HepG2 (cell line): ENCODE data around the gene NCOA4. TPM values are rescaled to one million over a fixed set of nuclear protein-coding genes. Genes with fewer than 3 reads are reported as not detected.

Experiments
- DNMT1 ChIP-seq: sonication (generic); formaldehyde crosslinking; IDR thresholded peaks from 2 replicates; pipeline ENCODE4 v1.5.1; 2020; ENCODE audit warnings: mild to moderate bottlenecking, missing genetic modification reagents
- FOXP1 ChIP-seq, 2 experiments: fragments of 450-650 bp in 1 of 2; IDR thresholded peaks; 2 replicates each; pipeline ENCODE4 v1.6.1; 2017 to 2018; ENCODE audit warnings: antibody characterized with exemption in 1 of 2
- GTF3A ChIP-seq: sonication (generic); formaldehyde crosslinking; conservative IDR thresholded peaks from 2 replicates; pipeline ENCODE4 v1.4.0; 2020; ENCODE audit warnings: mild to moderate bottlenecking, missing genetic modification reagents
- JUND ChIP-seq: sonication (generic); formaldehyde crosslinking; IDR thresholded peaks from 2 replicates; pipeline ENCODE4 v1.8.0; 2022; ENCODE audit warnings: mild to moderate bottlenecking, missing genetic modification reagents
- PITX1 ChIP-seq: sonication (generic); formaldehyde crosslinking; IDR thresholded peaks from 2 replicates; pipeline ENCODE4 v1.5.1; 2020; ENCODE audit warnings: mild to moderate bottlenecking, missing genetic modification reagents
- RAD21 ChIP-seq: fragments of 450-650 bp; formaldehyde crosslinking; IDR thresholded peaks from 2 replicates; pipeline ENCODE4 v1.5.0; 2020; ENCODE audit warnings: mild to moderate bottlenecking
- SCMH1 ChIP-seq: sonication (generic); formaldehyde crosslinking; IDR thresholded peaks from 2 replicates; pipeline ENCODE4 v1.9.0; 2021; ENCODE audit warnings: missing genetic modification reagents, mild to moderate bottlenecking, borderline replicate concordance
- SIN3B ChIP-seq: fragments of 150-350 bp; IDR thresholded peaks from 2 replicates; pipeline ENCODE4 v1.6.1; 2014; ENCODE audit warnings: low read length
- TCF12 ChIP-seq, 2 experiments: fragments of 450-650 bp in 1 of 2; sonication (generic) in 1 of 2; formaldehyde crosslinking in 1 of 2; IDR thresholded peaks; 2 replicates each; pipeline versions ENCODE4 v1.6.1 to v1.8.0; 2017 to 2022; ENCODE audit warnings: antibody characterized with exemption in 1 of 2, mild to moderate bottlenecking in 1 of 2, missing genetic modification reagents in 1 of 2, moderate library complexity in 1 of 2
- TP53 ChIP-seq: sonication (generic); formaldehyde crosslinking; conservative IDR thresholded peaks from 2 replicates; pipeline ENCODE4 v1.4.0; 2020; ENCODE audit warnings: missing genetic modification reagents
- ZNF24 ChIP-seq: fragments of 450-650 bp; IDR thresholded peaks from 2 replicates; pipeline ENCODE4 v1.6.1; 2017; ENCODE audit warnings: antibody characterized with exemption, mild to moderate bottlenecking
- ZNF34 ChIP-seq: sonication (generic); formaldehyde crosslinking; IDR thresholded peaks from 2 replicates; pipeline ENCODE4 v1.4.0; 2020; ENCODE audit warnings: mild to moderate bottlenecking, missing genetic modification reagents, borderline replicate concordance
- ZNF350 ChIP-seq: sonication (generic); formaldehyde crosslinking; IDR thresholded peaks from 2 replicates; pipeline ENCODE4 v1.4.0; 2020; ENCODE audit warnings: mild to moderate bottlenecking, low read depth, missing genetic modification reagents, borderline replicate concordance
- ZNF510 ChIP-seq: sonication (generic); formaldehyde crosslinking; IDR thresholded peaks from 2 replicates; pipeline ENCODE4 v1.4.0; 2020; ENCODE audit warnings: low read depth, mild to moderate bottlenecking, missing genetic modification reagents
- ZNF724P ChIP-seq: sonication (generic); formaldehyde crosslinking; IDR thresholded peaks from 2 replicates; pipeline ENCODE4 v1.8.0; 2022; ENCODE audit warnings: missing genetic modification reagents, borderline replicate concordance
- ZNF772 ChIP-seq: sonication (generic); formaldehyde crosslinking; IDR thresholded peaks from 2 replicates; pipeline ENCODE4 v1.5.0; 2020; ENCODE audit warnings: mild to moderate bottlenecking, missing genetic modification reagents
- ZNF775 ChIP-seq: sonication (generic); formaldehyde crosslinking; IDR thresholded peaks from 2 replicates; pipeline ENCODE4 v1.4.0; 2020; ENCODE audit warnings: missing genetic modification reagents, mild to moderate bottlenecking, moderate library complexity, borderline replicate concordance
- polyA plus RNA-seq, 8 experiments: library from polyadenylated mRNA; depleted of rRNA in 3 of 8; stranded (reverse) in 7 of 8; unstranded in 1 of 8; fragments of >200 nt; fragmentation: Illumina TruSeq in 4 of 8; extraction: Trizol in 4 of 8; gene quantifications; 2 replicates each; pipeline versions ENCODE4 v1.2.1 to v1.2.3, GENCODE V29; 2011 to 2016; ENCODE audit warnings: low read depth in 4 of 8, missing spikeins in 1 of 8, mixed read lengths in 1 of 8; ENCODE audit not compliant: insufficient read depth in 1 of 8
- total RNA-seq, 5 experiments: library from RNA; depleted of rRNA; stranded (reverse); fragments of >200 nt; fragmentation: Illumina TruSeq; extraction: Trizol; gene quantifications; 2 replicates each; pipeline ENCODE4 v1.2.3, GENCODE V29; 2016; ENCODE audit warnings: low read depth in 1 of 5
- TF ChIP-seq, protein P1 (sequence below): sonication (generic); formaldehyde crosslinking; IDR thresholded peaks from 2 replicates; pipeline ENCODE4 v1.4.0; 2020; ENCODE audit warnings: missing genetic modification reagents
- TF ChIP-seq, protein P2 (sequence below): sonication (generic); formaldehyde crosslinking; IDR thresholded peaks from 2 replicates; pipeline ENCODE4 v1.4.0; 2020; ENCODE audit warnings: mild to moderate bottlenecking, missing genetic modification reagents, borderline replicate concordance

NCOA4 gene
- total and polyA plus RNA-seq, 2 of the 13 experiments (the other 11 are each of a cell fraction or from before 2014, with no cell fraction given) = 306 to 400 TPM

DNA sequence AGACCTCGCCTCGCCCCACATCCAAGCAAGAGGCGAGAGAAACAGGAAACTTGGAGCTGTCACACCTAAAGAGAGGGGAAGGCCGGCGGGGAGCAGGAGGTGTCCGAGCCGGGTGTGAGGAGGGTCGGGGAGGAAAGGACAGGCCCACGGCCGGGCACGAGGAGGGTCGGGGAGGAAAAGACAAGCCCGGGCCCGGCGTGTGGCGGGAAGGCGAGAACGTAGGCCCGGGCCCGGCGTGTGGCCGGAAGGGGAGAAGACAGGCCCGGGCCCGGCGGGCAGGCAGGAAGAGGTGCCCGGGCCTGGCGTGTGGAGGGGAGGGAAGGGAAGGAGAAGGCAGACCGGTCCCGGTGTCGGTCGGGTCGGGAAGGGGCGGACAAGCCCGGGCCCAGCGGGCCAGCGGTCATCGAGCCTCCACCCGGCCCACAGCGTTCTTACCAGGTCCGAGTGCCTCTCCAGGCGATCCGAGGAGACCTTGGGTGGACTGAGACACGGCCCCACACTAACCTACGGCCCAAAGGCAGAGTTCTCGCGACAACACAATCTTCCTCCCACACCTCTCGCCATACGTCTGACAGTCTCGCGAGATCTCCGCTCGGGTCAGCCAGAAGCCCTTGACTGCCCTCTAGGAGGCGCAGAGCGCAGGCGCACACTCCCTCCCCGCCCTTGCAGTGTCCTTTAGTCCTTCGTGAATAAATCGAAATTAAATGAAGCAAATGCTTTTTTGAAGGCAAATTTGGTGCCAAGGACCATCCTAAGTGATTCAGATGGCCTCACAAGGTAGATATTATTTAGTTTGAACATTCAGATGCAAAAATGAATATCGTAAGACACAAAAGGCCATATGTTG, at the start of gene NCOA4 (continued):
- TF ChIP-seq GTF3A (CRISPR knock-in tag) (no peak), ZNF724P (CRISPR knock-in tag) (no peak; the same call in 1 of the 2 replicates), ZNF772 (peak; percentile 87; the same call in 1 of the 2 replicates), TCF12 (IDR thresholded peaks at IDR 0.05) (no peak), TCF12 (CRISPR knock-in tag; IDR thresholded peaks at IDR 0.05) (no peak; the same call in 1 of the 2 replicates), RAD21 (CRISPR knock-in tag) (no peak), ZNF34 (CRISPR knock-in tag) (no peak), ZNF350 (peak; percentile 63), ZNF775 (CRISPR knock-in tag) (no peak), ZNF24 (no peak), ZNF510 (CRISPR knock-in tag) (no peak), TP53 (0 out of 2 replicates have a peak, but pooled peaks have one; percentile 52), DNMT1 (CRISPR knock-in tag) (no peak), FOXP1 (IDR thresholded peaks at IDR 0.05) (no peak), FOXP1 (CRISPR knock-in tag; IDR thresholded peaks at IDR 0.05) (no peak), SIN3B (no peak), SCMH1 (CRISPR knock-in tag) (no peak), JUND (no peak), PITX1 (no peak)
- TF ChIP-seq, protein P1, sequence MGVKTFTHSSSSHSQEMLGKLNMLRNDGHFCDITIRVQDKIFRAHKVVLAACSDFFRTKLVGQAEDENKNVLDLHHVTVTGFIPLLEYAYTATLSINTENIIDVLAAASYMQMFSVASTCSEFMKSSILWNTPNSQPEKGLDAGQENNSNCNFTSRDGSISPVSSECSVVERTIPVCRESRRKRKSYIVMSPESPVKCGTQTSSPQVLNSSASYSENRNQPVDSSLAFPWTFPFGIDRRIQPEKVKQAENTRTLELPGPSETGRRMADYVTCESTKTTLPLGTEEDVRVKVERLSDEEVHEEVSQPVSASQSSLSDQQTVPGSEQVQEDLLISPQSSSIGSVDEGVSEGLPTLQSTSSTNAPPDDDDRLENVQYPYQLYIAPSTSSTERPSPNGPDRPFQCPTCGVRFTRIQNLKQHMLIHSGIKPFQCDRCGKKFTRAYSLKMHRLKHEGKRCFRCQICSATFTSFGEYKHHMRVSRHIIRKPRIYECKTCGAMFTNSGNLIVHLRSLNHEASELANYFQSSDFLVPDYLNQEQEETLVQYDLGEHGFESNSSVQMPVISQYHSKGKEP (CRISPR knock-in tag) = 0 out of 2 replicates have a peak, but pooled peaks have one; percentile 37
- TF ChIP-seq, protein P2, sequence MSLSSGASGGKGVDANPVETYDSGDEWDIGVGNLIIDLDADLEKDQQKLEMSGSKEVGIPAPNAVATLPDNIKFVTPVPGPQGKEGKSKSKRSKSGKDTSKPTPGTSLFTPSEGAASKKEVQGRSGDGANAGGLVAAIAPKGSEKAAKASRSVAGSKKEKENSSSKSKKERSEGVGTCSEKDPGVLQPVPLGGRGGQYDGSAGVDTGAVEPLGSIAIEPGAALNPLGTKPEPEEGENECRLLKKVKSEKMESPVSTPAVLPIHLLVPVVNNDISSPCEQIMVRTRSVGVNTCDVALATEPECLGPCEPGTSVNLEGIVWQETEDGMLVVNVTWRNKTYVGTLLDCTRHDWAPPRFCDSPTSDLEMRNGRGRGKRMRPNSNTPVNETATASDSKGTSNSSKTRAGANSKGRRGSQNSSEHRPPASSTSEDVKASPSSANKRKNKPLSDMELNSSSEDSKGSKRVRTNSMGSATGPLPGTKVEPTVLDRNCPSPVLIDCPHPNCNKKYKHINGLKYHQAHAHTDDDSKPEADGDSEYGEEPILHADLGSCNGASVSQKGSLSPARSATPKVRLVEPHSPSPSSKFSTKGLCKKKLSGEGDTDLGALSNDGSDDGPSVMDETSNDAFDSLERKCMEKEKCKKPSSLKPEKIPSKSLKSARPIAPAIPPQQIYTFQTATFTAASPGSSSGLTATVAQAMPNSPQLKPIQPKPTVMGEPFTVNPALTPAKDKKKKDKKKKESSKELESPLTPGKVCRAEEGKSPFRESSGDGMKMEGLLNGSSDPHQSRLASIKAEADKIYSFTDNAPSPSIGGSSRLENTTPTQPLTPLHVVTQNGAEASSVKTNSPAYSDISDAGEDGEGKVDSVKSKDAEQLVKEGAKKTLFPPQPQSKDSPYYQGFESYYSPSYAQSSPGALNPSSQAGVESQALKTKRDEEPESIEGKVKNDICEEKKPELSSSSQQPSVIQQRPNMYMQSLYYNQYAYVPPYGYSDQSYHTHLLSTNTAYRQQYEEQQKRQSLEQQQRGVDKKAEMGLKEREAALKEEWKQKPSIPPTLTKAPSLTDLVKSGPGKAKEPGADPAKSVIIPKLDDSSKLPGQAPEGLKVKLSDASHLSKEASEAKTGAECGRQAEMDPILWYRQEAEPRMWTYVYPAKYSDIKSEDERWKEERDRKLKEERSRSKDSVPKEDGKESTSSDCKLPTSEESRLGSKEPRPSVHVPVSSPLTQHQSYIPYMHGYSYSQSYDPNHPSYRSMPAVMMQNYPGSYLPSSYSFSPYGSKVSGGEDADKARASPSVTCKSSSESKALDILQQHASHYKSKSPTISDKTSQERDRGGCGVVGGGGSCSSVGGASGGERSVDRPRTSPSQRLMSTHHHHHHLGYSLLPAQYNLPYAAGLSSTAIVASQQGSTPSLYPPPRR = peak; percentile 37; the same call in 1 of the 2 replicates
